Midbrain (tissue), 1 donor: ENCODE data around the gene MYOF.
A peak's percentile ranks its signal among the peaks of the same experiment; 100 is the strongest.

Experiments
- DNase-seq: peaks from one replicate; lab custom pipeline; 2025; lab: John Stamatoyannopoulos, UW

The MYOF gene, protein sequence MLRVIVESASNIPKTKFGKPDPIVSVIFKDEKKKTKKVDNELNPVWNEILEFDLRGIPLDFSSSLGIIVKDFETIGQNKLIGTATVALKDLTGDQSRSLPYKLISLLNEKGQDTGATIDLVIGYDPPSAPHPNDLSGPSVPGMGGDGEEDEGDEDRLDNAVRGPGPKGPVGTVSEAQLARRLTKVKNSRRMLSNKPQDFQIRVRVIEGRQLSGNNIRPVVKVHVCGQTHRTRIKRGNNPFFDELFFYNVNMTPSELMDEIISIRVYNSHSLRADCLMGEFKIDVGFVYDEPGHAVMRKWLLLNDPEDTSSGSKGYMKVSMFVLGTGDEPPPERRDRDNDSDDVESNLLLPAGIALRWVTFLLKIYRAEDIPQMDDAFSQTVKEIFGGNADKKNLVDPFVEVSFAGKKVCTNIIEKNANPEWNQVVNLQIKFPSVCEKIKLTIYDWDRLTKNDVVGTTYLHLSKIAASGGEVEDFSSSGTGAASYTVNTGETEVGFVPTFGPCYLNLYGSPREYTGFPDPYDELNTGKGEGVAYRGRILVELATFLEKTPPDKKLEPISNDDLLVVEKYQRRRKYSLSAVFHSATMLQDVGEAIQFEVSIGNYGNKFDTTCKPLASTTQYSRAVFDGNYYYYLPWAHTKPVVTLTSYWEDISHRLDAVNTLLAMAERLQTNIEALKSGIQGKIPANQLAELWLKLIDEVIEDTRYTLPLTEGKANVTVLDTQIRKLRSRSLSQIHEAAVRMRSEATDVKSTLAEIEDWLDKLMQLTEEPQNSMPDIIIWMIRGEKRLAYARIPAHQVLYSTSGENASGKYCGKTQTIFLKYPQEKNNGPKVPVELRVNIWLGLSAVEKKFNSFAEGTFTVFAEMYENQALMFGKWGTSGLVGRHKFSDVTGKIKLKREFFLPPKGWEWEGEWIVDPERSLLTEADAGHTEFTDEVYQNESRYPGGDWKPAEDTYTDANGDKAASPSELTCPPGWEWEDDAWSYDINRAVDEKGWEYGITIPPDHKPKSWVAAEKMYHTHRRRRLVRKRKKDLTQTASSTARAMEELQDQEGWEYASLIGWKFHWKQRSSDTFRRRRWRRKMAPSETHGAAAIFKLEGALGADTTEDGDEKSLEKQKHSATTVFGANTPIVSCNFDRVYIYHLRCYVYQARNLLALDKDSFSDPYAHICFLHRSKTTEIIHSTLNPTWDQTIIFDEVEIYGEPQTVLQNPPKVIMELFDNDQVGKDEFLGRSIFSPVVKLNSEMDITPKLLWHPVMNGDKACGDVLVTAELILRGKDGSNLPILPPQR (N-terminal part only)

DNA sequence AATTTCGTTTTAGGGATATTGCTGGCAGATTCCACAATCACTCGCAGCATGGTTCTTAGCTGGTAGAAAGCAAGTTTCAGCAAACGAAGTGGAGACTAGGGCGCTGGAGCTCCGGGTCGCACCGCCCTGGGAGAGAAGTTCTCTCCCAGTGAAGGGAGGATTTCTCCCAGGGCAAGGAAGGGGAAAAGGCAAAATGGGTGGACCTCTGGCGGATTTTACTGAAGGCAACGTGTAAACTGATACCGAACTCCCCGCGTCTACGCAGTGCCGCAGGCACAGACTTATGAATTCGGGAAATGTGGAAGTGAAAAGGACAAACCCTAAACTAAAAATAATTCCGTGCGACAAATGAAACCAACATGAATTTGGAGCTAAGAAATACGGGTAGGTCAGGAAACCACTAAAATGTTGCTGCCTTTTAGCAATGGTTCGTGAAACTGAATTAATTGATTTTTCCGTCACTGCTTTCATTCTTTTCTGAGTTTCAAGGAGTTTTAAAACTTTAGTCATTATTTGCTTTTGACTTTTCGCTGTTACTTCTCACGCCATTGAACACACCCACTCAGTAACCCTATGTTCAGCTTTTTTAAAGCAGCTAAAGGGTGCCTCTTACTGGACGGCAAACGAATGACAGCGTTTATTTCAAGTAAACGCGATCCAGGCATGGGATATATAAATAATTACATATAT lies at the start of gene MYOF:
MYOF (minus strand) TSS at position 190 of the 690 bp plus-strand sequence; CDS start at position 50, 140 bp downstream.
- peak; percentile 70 for DNase-seq

DNA sequence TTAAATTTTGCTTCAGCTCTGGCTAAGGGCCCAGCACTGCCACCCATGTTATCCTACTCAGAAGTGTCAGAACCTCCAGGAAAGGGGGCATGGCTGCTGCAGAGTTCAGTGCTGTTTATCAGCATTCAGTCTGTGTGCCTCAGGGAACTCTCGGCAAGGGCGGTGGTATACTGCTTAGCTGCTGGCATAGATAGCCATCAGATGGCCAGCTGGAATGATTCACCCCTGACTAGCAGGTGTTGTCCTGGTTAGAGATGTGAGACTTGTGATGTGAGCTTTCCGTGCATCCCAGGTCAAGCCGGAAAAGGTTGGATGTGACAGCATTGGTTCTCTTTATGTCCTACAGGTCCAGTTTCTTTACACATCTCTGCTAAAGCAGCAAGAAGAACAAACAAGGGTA lies 36.4 kb upstream of the MYOF start:
- DNase-seq = no peak

DNA sequence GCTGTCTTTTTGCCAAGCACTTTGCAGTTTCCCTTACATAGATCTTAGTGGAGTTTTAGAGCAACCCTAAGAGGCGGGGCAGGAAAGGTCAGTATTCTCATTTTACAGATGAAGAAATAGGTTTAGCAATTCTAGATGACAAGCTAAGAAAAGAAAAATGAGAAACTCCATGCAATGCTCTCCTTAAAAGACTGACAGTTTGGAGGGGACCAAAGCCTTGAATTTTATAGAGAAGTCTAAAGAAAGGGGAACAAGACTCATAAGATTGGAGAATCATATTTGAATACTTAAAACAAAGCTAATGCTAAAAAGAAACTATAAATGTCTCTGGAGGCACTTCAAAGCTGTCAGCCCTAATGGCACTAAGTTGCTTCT lies 33.9 kb upstream of the MYOF start:
- DNase-seq = no peak

DNA sequence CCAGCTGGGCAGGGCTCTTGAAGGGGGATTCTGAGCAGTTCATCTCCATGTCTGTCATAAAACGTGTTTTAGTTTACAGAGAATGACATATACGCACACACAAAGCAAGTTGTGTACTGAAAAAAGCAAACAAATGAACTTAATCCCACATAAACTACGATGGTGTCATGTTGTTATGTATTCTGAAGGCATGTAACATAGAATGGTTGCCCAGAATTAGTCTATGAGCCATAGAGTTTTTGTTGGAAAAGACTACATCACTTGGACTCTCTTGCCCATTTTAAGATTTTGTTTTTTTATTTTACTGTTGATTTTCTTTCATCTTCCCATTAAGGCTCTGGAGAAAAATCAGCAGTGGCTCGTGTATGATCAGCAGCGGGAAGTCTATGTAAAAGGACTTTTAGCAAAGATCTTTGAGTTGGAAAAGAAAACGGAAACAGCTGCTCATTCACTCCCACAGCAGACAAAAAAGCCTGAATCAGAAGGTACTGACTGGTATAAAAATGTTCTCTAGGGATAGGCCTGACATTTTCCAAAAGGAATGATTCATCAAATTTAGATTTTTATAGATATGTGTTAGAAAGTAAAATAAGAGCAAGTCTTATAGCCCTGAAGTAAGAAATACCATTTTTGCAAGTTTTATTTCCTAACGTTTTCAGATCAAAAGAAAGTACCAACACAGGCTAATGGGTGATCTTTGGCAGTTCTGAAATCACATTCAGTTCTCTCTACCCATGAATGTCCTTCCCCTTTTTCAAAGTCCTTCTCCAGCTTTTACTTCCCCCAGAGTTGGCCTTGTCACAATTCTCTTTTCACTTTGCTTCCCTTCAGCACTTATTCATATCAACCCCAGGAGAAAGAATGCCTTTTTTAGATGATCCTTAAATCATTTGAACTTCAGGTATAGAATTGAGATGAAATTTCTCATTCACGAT lies 33.2 kb upstream of the MYOF start:
- peak; percentile 9 for DNase-seq

DNA sequence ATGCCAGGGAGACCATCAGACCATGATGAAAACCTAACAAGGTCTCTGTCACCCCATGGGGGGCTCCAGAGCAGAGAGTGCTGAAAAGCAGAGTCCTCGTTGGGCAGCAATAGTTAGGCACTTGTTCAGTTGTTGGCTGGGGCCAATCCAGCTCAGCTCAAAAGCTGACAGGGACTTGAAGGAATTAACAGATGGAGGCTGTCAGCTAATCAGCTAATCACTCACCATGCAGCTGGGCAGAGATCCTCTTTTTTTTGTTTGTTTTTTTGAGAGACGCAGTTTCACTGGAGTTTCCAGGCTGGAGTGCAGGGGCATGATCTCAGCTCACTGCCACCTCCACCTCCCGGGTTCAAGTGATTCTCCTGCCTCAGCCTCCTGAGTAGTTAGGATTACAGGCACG lies 32.4 kb upstream of the MYOF start:
- no peak for DNase-seq

DNA sequence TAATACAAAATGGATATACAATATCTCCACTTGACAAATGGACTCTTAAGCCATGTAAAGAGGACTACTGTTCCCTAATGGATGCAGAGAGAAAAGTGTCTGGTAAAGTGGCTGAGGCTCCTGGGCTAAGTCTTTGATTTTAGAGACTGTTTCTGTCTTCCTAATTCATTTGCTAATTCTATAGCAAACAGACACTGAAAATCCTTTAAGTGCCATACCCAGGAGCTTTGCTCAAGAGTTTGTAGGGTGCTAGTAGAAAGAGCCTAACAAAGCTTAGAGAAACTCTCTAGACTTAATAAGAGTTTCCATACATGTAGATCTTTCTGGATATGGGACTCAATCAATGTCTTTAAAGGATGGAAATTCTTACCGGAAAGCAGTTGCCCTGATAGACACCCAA lies 31.0 kb upstream of the MYOF start:
- DNase-seq = no peak

DNA sequence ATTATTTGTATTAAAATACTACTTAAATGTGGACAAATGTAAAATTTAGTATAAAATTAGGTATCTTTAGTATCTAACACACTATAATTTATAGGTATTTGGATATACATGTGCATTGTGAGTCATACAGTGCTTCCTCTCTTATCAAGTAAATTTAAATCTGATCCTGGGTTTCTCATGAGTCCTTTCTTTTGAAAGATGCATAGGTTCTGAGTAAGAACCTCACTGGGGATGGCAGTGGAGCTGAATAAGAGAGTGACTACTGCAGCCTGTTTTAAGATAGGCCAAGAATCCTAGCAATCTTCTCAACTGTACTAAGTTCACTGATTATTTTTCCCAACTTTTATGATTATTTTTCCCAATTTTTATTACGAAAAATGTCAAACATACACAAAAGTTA lies 30.4 kb upstream of the MYOF start:
- no peak for DNase-seq

DNA sequence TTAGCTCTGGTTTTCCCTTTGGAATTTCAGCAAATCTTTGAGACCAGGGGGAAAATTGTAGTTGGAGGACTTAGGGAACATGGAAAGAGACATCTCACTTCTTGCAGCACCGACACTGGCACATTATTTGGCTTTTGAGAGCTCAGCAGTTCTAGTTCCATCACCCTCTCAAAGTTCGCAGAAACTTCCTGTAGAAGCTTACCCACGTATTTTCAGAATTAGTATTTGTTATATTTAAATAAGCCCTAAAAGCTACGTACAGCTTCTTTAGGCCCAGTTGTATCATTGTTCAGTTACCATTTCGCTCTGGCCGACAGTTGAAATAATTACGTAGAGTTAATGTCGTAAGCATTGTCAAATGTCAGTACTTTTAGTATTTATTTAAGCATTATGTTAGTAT lies 27.7 kb upstream of the MYOF start:
- no peak for DNase-seq

DNA sequence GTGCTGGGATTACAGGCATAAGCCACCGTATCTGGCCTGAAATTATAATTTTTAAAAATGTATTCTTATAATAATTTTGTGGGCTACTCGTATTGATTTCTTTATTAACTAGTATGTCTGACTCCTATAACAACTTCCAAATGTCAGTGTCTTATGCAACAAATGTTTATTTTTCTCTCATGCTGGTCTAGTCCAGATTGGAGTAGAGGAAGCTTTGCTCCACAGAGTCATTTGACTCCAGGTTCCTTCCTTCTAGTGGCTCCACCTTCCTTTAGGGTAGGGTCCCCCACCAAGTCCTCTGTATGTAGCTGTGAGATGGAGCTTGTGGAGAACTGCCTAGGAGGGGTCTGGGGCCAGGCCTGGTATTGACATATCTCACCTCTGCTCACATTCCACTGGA lies 22.9 kb upstream of the MYOF start:
- no peak for DNase-seq

DNA sequence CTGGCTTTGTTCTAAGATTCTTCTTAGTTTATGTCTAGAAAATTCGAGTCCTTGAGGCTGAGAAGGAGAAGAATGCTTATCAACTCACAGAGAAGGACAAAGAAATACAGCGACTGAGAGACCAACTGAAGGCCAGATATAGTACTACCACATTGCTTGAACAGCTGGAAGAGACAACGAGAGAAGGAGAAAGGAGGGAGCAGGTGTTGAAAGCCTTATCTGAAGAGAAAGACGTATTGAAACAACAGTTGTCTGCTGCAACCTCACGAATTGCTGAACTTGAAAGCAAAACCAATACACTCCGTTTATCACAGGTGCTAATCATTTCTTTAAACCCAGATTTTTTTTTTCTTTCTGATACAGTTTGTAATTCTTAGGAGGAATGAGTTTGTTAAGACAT lies 20.9 kb upstream of the MYOF start:
- DNase-seq = no peak

DNA sequence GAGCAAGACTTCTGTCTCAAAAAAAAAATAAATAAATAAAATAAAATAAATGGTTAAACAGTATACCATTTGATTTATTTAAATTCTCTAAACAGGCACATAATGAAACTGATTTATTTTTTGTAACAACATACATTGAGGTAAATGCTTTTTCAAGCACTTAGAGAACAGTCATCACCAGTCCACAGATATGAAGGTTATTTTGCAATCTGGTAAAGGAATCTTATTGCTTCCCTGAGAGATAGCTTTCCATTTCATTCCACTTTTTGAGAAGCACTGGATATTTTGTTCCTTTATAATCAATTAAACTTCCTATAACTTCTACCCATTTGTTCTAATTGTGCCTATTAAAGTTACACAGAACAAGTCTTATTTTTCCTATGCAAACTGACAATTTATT lies 19.5 kb upstream of the MYOF start:
- no peak for DNase-seq

DNA sequence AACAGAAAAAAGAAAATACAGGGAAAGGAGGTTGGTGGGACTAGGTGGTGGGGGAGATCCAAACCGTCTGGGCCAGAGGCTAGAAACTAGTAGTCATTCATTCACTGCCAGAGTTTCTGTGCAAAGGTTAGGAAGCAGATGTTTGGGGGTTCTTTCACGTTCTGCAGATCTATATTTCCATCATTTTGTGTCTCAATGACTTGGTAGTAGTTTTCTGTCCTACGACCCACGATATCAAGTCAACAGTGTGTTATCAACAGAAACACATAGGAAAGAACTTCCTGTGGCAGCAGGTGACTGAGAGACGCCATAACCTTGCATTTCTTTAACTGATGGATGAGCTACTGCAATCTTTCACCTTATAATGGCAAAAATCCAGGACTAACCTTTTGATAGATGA lies 16.0 kb upstream of the MYOF start:
- DNase-seq = no peak

DNA sequence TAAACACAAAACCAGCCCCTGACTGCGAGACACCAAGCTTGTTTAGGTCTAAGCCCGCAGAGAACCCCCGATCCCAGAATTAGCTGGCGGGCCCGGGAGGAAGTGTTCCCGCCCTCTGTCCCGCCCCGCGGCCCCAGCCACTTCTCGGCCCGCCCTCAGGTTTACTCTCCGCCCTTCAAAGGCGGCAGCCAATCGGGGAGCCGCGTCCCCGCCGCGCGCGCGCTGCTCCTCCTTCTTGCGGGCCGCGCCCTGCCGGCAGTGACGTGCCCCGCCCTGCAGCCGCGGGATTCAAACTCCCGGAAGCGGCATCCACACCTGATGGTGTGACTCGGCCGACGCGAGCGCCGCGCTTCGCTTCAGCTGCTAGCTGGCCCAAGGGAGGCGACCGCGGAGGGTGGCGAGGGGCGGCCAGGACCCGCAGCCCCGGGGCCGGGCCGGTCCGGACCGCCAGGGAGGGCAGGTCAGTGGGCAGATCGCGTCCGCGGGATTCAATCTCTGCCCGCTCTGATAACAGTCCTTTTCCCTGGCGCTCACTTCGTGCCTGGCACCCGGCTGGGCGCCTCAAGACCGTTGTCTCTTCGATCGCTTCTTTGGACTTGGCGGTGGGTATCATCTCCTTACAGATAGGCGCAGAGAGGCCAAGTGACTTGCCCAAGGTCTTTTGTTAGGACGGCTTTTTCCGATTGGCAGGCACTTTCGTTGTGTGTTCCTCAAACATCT lies 14.3 kb upstream of the MYOF start, which contains the start of gene CEP55:
CEP55 (plus strand) TSS at position 291 of the 720 bp plus-strand sequence. CDS start 3,440 bp downstream, outside the sequence.
- peak; percentile 92 for DNase-seq

DNA sequence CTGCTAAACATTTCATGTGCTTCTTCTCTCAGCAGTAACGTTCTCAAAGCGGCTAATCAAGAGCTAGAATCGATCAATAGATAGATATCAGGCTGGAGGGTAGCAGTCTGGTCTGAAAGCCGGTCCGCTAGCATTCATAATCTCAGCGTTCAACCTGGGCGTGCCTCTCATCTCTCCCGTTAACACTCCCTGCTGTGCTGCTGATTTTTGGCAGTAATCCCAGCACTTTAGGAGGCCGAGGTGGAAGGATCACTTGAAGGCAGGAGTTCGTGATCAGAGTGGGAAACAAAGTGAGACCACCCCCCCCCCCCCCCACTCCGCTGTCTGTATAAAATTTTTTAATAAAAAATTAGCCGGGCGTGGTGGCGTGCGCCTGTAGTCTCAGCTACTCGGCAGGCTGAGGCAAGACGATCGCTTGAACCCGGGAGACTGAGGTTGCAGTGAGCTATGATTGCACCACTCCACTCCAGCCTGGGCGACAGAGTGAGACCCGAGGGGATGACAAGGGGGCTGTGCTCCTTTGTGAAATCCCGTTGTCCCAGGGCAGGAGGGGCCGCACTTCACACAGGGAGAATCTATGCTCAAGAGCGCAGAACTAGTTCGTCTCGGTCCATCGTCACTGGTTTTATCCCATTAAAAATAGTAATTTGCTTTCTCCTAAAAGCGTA lies 13.7 kb upstream of the MYOF start:
- DNase-seq = peak; percentile 40

DNA sequence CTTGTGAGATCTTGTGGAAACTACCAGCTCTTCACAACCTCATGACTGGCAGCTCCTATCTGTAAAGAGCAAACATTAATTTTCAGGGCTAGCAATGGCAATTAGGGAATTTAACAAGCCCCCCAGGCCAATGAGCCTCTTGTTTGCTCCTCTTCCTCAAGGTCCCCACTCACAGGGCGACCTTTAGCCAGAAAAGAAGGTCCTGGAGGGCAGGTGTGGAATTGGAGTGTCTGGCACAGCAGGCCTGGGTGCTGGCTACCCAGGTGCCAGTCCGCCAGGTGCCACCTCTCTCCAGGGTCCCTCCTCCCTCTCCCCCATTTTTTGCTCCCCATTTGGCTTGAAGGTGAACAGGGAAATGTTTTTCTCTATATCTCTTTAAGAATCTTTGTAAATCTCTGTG lies 12.4 kb upstream of the MYOF start:
- no peak for DNase-seq

DNA sequence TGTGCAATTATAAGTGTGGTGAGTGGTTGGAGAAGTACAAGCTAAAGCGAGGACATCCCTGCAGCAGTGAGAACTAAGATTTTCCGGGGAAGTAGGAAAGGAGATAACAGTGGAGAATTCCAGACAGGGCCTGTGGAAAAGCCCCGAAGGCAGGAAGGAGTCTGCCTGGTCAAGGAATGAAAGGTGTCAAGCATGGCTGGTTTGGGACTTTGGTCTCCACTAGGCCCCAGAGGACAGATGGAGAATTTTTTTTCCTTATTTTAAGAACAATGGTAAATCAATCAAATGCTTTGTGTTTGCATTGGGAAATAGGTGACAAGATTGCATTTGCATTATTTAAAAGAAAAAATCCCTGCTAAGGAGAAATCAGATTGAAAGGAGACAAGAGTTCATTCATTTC lies 11.0 kb upstream of the MYOF start:
- DNase-seq = no peak

DNA sequence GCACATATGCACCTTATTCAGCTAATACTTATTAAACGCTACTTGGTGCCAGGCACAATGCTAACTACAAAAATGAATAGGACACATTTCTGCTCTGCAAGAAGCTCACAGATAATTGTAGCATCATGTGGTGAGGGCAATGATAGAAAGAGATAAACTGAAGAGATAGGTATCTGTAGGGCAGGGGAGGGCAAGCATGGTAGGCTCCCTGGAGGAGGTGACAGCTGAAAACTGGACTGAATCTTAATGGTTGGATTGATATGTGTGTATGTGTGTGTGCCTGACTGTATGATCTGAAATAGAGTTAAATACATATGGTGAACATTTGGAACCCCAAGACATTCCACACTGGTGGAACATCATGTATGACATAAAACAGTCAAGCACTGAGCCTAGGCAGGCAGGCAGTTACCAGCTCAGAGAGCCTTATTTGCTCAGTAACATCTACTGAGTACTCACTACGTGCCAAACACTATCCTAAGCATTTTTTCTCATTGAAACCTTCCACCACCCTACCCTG lies 9.5 kb upstream of the MYOF start:
- no peak for DNase-seq

DNA sequence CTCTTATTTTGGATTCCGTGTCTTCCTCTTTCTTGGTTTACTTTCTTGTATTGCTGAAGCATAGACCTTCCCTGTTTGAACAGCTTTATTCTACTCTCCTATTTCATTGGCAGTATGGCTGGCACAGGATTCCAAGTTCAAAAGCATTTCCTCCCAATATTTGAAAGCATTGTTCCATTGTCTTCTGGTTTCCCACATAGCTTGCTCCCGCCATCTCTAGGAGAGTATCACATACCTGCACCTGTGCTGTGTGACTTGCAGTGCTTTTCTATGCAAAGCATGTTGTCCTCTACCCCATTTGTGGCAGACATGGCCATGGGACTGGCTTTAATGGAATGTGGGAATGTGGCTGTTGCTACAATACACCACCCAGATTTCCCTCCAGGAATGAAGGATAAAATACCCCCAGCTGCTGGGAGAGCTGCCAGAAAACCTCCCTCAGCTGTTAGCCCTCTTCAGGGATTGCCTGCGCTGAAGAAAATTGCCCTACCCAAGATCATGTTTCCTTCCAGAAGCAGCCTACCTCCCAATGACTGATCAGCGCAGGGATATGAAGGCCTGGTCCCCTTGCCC lies 6.9 kb upstream of the MYOF start:
- no peak for DNase-seq

DNA sequence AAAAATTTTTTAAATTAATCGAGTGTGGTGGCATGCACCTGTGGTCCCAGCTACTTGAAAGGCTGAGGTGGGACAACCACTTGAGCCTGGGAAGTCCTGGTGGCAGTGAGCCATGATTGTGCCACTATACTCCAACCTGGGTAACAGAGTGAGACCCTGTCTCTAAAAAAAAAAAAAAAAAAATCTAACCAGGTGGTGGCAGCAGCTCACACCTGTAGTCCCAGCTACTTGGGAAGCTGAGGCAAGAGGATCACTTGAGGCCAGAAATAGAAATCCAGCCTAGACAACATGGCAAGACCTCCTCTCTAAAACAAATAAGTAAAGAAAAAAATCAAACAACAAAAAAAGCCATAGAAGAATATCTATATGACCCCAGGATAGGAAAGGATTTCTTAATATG lies 3.6 kb upstream of the MYOF start:
- no peak for DNase-seq
